ENCODE data around the gene RBM15. TPM values are rescaled to one million over a fixed set of nuclear protein-coding genes. Genes with fewer than 3 reads are reported as not detected.
A peak's percentile ranks its signal among the peaks of the same experiment; 100 is the strongest.

RBM15 gene
- total RNA-seq (2014; rRNA removed; shearing (Covaris generic)): 25.5 and 35.2 TPM in 2 replicates

- Histone ChIP-seq H3K4me1 (replicated peaks) (peaks cover 22% of the 10 kb centered on the region), H3K4me3 (peak within 1 kb of the TSS; percentile 75), H3K36me3 (peaks cover 46% of the 10 kb centered on the region), H3K9me3 (replicated peaks) (no peaks in the 10 kb centered on the region), H3K27ac (peak within 1 kb of the TSS; percentile 93), H3K27me3 (replicated peaks) (no peaks in the 10 kb centered on the region)
- peak; percentile 99 to 100 for DNase-seq (ENCODE audit: low read depth in 1 of 2, low spot score in 2 of 2)
These were observed at the start of gene RBM15 for GRCh38 chr1:110338886-110339406. Gene RBM15 (plus strand): TSS chr1:110339377. CDS start chr1:110339406, 29 bp downstream.

DNA sequence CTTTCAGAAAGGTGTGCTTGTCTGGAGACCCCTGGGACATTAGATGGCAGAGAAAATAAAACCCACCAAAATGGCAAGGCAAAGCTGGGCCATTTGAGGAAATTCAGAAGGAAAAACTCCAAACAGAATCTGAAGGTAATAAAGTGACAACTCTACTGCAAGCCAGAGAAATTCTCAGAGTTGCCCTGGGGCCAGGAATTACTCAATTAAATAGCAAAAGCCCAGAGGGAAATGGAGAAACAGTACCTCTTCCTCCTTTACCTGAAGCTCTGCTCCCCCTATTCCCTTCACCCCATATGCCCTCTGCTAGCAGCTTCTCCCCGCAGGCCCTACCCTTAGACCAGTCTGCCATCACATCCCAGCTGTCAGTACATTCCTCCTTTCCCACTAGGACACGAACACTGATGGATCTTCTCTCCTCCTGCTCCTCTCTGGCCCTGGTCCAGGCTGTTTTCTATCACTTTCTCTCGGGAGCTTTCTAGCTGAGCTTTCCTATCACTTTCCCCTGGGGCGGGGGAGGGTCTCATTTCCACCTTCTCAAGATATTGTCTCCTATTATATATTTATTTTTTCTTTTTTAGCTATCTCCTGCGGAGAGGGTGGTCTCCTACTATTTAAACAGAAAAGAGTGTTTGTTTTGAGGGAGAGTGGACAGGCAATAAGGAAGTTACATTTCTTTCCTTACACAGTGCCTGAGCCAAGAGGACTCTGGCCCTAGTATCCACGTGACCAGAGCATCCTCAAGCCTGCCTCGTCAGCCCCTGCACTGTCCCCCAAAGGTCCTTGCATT, 47.7 kb upstream of the RBM15 start:
- no peak for DNase-seq (ENCODE audit: low read depth in 1 of 2, low spot score in 2 of 2)
- no peak overlapping the region for H3K27ac ChIP-seq
- H3K9me3 ChIP-seq (replicated peaks): no peaks in the 10 kb centered on the region
- no peaks in the 10 kb centered on the region for H3K4me1 ChIP-seq (replicated peaks)
- H3K36me3 ChIP-seq: no peaks in the 10 kb centered on the region
- H3K27me3 ChIP-seq (replicated peaks): 0 out of 2 replicates have a peak, but pooled peaks cover 2% of the 10 kb centered on the region
- no peak overlapping the region for H3K4me3 ChIP-seq

GRCh38 chr1:110292031-110292741, 47.0 kb upstream of the RBM15 start:
- H3K4me1 ChIP-seq (replicated peaks): no peaks in the 10 kb centered on the region
- DNase-seq (ENCODE audit: low read depth in 1 of 2, low spot score in 2 of 2): no peak
- no peaks in the 10 kb centered on the region for H3K9me3 ChIP-seq (replicated peaks)
- no peak overlapping the region for H3K4me3 ChIP-seq
- 0 out of 2 replicates have a peak, but pooled peaks cover 2% of the 10 kb centered on the region for H3K27me3 ChIP-seq (replicated peaks)
- no peak overlapping the region for H3K27ac ChIP-seq
- H3K36me3 ChIP-seq: no peaks in the 10 kb centered on the region

DNA sequence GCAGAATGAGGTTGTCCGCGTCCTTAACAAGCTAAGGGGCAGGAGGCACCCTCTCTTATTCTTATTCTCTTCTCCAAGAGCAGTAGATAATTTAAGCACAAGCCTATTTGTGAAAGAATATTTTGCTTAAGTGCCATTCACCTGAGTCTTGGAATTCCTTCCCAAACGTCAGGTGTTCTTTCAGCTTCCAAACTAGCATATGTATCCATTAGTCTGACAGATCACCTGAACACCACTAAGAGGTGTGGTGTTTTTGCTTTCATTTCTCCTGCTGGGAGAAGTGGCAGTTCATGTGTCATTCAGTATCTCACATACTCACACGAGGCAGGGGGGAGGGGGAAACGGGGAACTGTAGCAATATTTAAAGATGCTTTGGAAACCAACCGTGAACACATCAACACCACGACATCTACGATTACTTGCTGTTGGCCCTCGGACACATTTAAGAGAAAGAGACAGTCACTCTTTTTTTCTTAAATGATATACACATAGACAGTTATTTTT, 45.5 kb upstream of the RBM15 start:
- 0 out of 2 replicates have a peak, but pooled peaks cover 2% of the 10 kb centered on the region for H3K27me3 ChIP-seq (replicated peaks)
- H3K36me3 ChIP-seq: no peaks in the 10 kb centered on the region
- no peaks in the 10 kb centered on the region for H3K9me3 ChIP-seq (replicated peaks)
- H3K4me1 ChIP-seq (replicated peaks): no peaks in the 10 kb centered on the region
- DNase-seq (ENCODE audit: low read depth in 1 of 2, low spot score in 2 of 2): no peak
- H3K4me3 ChIP-seq: no peak overlapping the region
- H3K27ac ChIP-seq: no peak overlapping the region

DNA sequence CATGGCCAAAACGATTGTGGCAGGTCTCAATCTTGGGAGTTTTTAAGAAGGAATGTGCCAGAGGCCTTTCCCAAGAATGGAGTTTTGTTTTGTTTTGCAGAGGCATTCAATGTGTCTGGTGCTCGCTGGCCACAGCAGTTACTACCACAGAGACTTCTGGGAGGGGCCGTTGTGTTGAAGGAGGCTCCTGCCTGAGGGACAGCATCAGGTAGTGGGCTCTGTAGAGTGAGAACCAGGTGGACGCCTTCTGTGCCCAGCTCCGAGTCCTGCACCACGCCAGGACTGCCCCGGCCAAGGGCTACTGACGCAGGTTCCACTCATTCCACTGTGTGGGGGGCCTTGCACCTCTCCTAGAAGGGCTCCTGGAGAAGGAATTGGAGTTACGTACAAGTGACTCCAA, 44.9 kb upstream of the RBM15 start:
- Histone ChIP-seq H3K36me3 (no peaks in the 10 kb centered on the region), H3K27me3 (replicated peaks) (peaks cover 2% of the 10 kb centered on the region; the same call in 1 of the 2 replicates), H3K4me1 (replicated peaks) (no peaks in the 10 kb centered on the region), H3K4me3 (no peak overlapping the region), H3K27ac (no peak overlapping the region), H3K9me3 (replicated peaks) (no peaks in the 10 kb centered on the region)
- DNase-seq (ENCODE audit: low read depth in 1 of 2, low spot score in 2 of 2): no peak

DNA sequence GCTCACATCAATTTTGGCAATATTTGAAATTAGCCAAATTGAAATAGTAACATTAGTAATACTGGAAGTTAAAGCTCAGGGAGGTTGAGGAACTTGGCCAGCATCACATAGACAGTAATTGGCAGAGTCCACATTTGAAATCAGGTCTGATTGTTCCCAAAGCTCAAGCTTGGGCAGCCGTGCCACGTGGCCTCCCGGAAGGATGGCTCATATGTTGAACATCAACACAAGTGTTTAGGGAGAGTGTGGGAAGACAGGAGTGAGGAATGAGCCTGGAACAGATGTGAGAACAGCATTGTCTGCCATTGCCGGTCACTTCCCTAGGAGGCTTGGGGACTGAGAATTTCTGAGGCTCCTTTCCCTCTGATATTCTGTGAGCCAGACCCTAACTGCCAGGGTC, 40.2 kb upstream of the RBM15 start:
- Histone ChIP-seq H3K27me3 (replicated peaks) (peaks cover 7% of the 10 kb centered on the region), H3K27ac (no peak overlapping the region), H3K4me1 (replicated peaks) (no peaks in the 10 kb centered on the region), H3K36me3 (no peaks in the 10 kb centered on the region), H3K4me3 (no peak overlapping the region), H3K9me3 (replicated peaks) (no peaks in the 10 kb centered on the region)
- DNase-seq (ENCODE audit: low read depth in 1 of 2, low spot score in 2 of 2): no peak

DNA sequence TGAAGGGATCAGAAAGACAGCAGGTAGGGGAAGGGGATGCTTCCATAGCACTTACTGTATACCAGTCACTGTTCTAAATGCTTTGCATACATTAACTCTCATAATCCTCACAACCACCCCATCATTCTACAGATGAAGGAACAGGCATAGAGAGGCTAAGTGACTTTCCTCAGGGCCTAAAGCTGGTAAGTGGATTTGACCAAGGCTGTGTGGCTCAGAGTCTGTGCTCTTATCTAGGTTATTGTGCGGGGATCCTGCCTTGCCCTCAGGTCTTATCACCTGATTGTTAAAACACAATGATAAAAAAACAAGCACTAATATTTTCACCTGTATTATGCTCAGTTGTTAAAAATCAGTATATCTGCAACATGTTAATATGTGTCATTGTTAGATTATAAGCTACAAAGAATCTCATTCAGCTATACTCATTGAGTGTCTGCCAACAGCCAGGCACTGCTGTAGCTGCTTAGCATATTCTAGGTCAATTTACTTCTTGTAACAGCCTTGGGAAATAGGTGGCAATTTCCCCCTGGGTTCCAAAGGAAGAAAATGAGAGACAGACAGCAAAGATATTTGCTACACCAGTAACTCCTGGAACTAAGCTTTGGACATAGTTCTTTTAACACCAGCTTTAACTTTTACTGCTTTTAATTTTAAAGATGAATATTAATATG, 38.6 kb upstream of the RBM15 start:
- Histone ChIP-seq H3K4me3 (no peak overlapping the region), H3K9me3 (replicated peaks) (no peaks in the 10 kb centered on the region), H3K27me3 (replicated peaks) (peaks cover 7% of the 10 kb centered on the region), H3K36me3 (no peaks in the 10 kb centered on the region), H3K27ac (no peak overlapping the region), H3K4me1 (replicated peaks) (no peaks in the 10 kb centered on the region)
- no peak for DNase-seq (ENCODE audit: low read depth in 1 of 2, low spot score in 2 of 2)

- Histone ChIP-seq H3K27ac (no peak overlapping the region), H3K36me3 (no peaks in the 10 kb centered on the region), H3K27me3 (replicated peaks) (peaks cover 7% of the 10 kb centered on the region), H3K4me3 (no peak overlapping the region), H3K4me1 (replicated peaks) (no peaks in the 10 kb centered on the region), H3K9me3 (replicated peaks) (no peaks in the 10 kb centered on the region)
- no peak for DNase-seq (ENCODE audit: low read depth in 1 of 2, low spot score in 2 of 2)
These were observed 36.3 kb upstream of the RBM15 start for GRCh38 chr1:110302836-110303235.

GRCh38 chr1:110305900-110306420, 33.2 kb upstream of the RBM15 start:
- DNase-seq (ENCODE audit: low read depth in 1 of 2, low spot score in 2 of 2): no peak
- H3K27me3 ChIP-seq (replicated peaks): peaks cover 7% of the 10 kb centered on the region; the same call in 1 of the 2 replicates

DNA sequence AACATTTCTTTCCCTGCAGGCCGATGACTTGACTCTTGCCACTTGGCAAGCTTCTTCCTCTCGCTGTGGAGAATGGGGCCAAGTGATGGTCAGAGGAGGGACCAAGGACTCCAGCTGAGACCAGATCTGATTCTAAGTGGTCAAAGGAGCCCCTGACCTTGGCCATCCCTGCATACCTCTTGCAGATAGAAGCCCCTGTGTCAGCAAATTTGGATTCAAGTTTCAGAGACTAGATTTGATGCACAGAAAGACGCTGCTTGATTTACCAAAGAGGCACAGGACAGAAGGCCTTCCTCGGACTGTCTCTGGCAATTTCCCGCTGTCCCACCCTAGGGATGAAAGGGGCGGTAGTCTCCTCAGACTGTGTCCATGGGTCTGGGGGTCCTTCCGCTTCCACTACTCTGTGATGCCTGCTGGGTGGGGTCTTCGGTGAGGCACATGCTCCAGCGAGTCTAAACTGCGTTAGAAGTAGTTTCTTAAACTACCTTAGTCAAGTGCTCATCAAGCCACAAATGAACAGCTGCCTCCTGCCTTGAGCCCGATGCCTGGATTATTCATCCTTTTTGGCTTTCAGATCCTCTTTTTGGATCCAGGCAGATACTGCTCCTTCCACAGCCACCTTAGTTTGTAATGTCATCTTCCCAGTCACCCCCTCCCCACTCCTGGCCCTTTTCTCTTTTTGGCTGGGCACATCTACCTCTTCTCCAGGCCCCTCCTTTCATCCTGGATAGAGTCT, 31.8 kb upstream of the RBM15 start:
- Histone ChIP-seq H3K4me1 (replicated peaks) (peaks cover 4% of the 10 kb centered on the region; the same call in 1 of the 2 replicates), H3K36me3 (no peaks in the 10 kb centered on the region), H3K27ac (no peak overlapping the region), H3K9me3 (replicated peaks) (no peaks in the 10 kb centered on the region), H3K27me3 (replicated peaks) (no peaks in the 10 kb centered on the region), H3K4me3 (no peak overlapping the region)
- DNase-seq (ENCODE audit: low read depth in 1 of 2, low spot score in 2 of 2): no peak

More at GRCh38 chr1:110305900-110306420, 33.2 kb upstream of the RBM15 start:
- Histone ChIP-seq H3K4me1 (replicated peaks) (peaks cover 4% of the 10 kb centered on the region; the same call in 1 of the 2 replicates), H3K4me3 (no peak overlapping the region), H3K36me3 (no peaks in the 10 kb centered on the region), H3K9me3 (replicated peaks) (no peaks in the 10 kb centered on the region), H3K27ac (no peak overlapping the region)

GRCh38 chr1:110308247-110308646, 30.9 kb upstream of the RBM15 start:
- no peak overlapping the region for H3K27ac ChIP-seq
- H3K9me3 ChIP-seq (replicated peaks): no peaks in the 10 kb centered on the region
- DNase-seq (ENCODE audit: low read depth in 1 of 2, low spot score in 2 of 2): no peak
- H3K36me3 ChIP-seq: no peaks in the 10 kb centered on the region
- H3K4me1 ChIP-seq (replicated peaks): peaks cover 4% of the 10 kb centered on the region; the same call in 1 of the 2 replicates
- H3K27me3 ChIP-seq (replicated peaks): no peaks in the 10 kb centered on the region; the same call in 1 of the 2 replicates
- H3K4me3 ChIP-seq: no peak overlapping the region

- H3K4me3 ChIP-seq: no peak overlapping the region
- DNase-seq (ENCODE audit: low read depth in 1 of 2, low spot score in 2 of 2): no peak
- no peaks in the 10 kb centered on the region; the same call in 1 of the 2 replicates for H3K27me3 ChIP-seq (replicated peaks)
- no peaks in the 10 kb centered on the region for H3K9me3 ChIP-seq (replicated peaks)
- no peaks in the 10 kb centered on the region for H3K36me3 ChIP-seq
- peaks cover 4% of the 10 kb centered on the region; the same call in 1 of the 2 replicates for H3K4me1 ChIP-seq (replicated peaks)
- no peak overlapping the region for H3K27ac ChIP-seq
These were observed 30.0 kb upstream of the RBM15 start for GRCh38 chr1:110309139-110309538.
